GM20431 (cell line): ENCODE measurements around the gene SNX3.

Experiments
- in situ Hi-C: fragments of 300-500 bp; cut with MseI, MboI; formaldehyde crosslinking; loops from one replicate; pipeline ENCODE4 v1.15.0; 2020; ENCODE audit warnings: low sequenced_read_pairs; ENCODE audit not compliant: unreplicated experiment

Gene SNX3

GRCh38 chr6:108209738-108210137, 51.1 kb downstream of the SNX3 start:
- in situ Hi-C loops = no loop called here

- in situ Hi-C loops = no loop called here
Measured at GRCh38 chr6:108207013-108207412, 53.8 kb downstream of the SNX3 start.

- in situ Hi-C loops = no loop called here
Measured at GRCh38 chr6:108203189-108204112, 57.4 kb downstream of the SNX3 start.

- in situ Hi-C loops = no loop called here
Measured at GRCh38 chr6:108200631-108201030, 60.2 kb downstream of the SNX3 start.

GRCh38 chr6:108200186-108200585, 60.7 kb downstream of the SNX3 start:
- in situ Hi-C loops = no loop called here

GRCh38 chr6:108198761-108199498, 61.9 kb downstream of the SNX3 start:
- in situ Hi-C loops = no loop called here

- in situ Hi-C loops = no loop called here
Measured at GRCh38 chr6:108195209-108195608, 65.6 kb downstream of the SNX3 start.

- in situ Hi-C loops = no loop called here
Measured at GRCh38 chr6:108194503-108194902, 66.3 kb downstream of the SNX3 start.

- in situ Hi-C loops = no loop called here
Measured at GRCh38 chr6:108193835-108194234, 67.0 kb downstream of the SNX3 start.

GRCh38 chr6:108193131-108193530, 67.7 kb downstream of the SNX3 start:
- in situ Hi-C loops = no loop called here

GRCh38 chr6:108187519-108187918, 73.3 kb downstream of the SNX3 start:
- in situ Hi-C loops = no loop called here

GRCh38 chr6:108186226-108186625, 74.6 kb downstream of the SNX3 start:
- in situ Hi-C loops = no loop called here

GRCh38 chr6:108180776-108181175, 80.1 kb downstream of the SNX3 start:
- in situ Hi-C loops = no loop called here

GRCh38 chr6:108180266-108180665, 80.6 kb downstream of the SNX3 start:
- in situ Hi-C loops = no loop called here

GRCh38 chr6:108179741-108180140, 81.1 kb downstream of the SNX3 start:
- in situ Hi-C loops = no loop called here

- in situ Hi-C loops = no loop called here
Measured at GRCh38 chr6:108176281-108177089, 84.4 kb downstream of the SNX3 start.

- in situ Hi-C loops = no loop called here
Measured at GRCh38 chr6:108175592-108176279, 85.1 kb downstream of the SNX3 start.

GRCh38 chr6:108175176-108175591, 85.7 kb downstream of the SNX3 start:
- in situ Hi-C loops = no loop called here

- in situ Hi-C loops = no loop called here
Measured at GRCh38 chr6:108174371-108175175, 86.3 kb downstream of the SNX3 start.
